Sigmoid colon (tissue), 3 donors: ENCODE results near the gene PLEKHM2.

Source experiments
- POLR2A ChIP-seq, 2 donors: fragments of 450-650 bp; IDR thresholded peaks; one replicate each; pipeline ENCODE4 v1.6.1; 2016; ENCODE audit warnings: antibody characterized with exemption in 2 of 2, mild to moderate bottlenecking in 2 of 2, moderate library complexity in 2 of 2
- TF ChIP-seq, protein P1 (sequence below), 4 experiments: fragments of 450-650 bp in 3 of 4; fragments of 200-600 bp in 1 of 4; IDR thresholded peaks; one replicate each; pipeline ENCODE4 v1.5.1; 2016 to 2019; ENCODE audit warnings: antibody characterized with exemption in 4 of 4, mild to moderate bottlenecking in 3 of 4, moderate library complexity in 2 of 4

DNA sequence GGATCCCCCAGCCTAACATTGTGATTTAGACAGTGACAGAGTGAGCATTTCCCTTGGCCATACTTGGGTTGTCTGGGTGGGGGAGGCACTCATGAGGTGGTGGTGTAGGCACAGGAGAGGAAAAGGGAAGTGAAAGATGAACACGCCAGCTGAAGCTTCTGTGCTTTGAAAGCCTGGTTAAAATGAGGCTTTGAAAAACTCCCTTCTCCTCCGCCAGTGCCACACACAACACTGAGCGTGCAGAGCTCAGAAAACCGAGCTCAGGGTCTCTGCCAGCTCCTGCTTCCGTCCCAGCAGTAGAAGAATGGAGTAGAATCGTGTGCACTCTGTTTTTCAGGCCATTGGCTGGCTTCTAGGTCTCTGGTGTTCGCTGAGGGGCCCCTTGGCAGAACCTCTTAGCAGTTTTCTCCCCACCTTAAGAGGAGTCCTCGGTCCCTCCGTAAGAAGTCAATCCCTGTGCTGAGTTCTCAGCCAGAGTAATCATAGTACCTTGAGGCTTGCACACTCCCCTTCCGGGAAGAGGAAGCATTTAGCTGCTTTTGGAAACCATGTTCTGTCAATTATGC is 12.9 kb downstream of the PLEKHM2 start:
- TF ChIP-seq, protein P1, sequence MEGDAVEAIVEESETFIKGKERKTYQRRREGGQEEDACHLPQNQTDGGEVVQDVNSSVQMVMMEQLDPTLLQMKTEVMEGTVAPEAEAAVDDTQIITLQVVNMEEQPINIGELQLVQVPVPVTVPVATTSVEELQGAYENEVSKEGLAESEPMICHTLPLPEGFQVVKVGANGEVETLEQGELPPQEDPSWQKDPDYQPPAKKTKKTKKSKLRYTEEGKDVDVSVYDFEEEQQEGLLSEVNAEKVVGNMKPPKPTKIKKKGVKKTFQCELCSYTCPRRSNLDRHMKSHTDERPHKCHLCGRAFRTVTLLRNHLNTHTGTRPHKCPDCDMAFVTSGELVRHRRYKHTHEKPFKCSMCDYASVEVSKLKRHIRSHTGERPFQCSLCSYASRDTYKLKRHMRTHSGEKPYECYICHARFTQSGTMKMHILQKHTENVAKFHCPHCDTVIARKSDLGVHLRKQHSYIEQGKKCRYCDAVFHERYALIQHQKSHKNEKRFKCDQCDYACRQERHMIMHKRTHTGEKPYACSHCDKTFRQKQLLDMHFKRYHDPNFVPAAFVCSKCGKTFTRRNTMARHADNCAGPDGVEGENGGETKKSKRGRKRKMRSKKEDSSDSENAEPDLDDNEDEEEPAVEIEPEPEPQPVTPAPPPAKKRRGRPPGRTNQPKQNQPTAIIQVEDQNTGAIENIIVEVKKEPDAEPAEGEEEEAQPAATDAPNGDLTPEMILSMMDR (IDR thresholded peaks at IDR 0.05): no peak
- no peak for TF ChIP-seq POLR2A (IDR thresholded peaks at IDR 0.05)
